Measurements from ENCODE around the gene SLC25A22.

SLC25A22 gene

DNA sequence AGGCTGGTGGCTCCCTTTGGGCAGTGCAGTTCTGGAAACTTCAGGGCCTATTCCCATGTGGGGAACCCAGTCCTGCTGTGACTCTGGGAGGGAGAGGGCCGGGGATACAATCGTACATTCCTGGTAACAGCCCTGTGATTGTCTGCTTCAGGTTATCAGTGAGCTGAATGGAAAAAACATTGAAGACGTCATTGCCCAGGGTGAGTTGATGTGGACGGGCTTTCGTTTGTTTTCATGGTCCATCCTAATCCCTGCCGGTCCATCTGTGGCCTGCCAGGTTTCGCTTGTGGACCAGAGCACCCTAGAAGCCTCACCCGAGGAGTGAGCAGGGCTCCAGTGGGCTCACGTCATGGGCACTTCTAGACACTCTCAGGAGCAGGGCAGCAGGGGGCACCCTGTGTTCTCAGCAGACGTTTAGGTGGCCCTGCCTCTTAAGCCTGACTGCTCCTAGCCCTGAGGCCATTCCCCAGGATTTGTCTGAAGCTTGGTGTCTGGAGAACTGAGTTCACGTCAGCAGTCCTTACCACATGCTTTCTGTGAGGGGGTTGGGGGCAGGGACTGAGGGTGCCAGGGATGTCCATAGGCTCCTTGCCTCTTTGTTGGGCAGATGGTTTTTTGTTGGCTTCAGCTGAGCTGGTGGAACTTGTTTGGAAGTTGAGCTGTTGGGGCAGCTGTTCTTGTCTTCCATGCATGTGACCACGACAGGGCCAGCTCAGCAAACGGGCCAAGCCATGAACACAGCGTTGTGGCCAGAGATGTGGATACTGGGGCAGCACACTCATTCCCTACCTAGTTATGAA lies 13.6 kb upstream of the SLC25A22 start:
- no peak for DNase-seq (ENCODE audit: low read depth, low spot score)
- TF ChIP-seq CTCF (IDR thresholded peaks at IDR 0.05; ENCODE audit: low read depth, low read length) = peak; percentile 15
- in situ Hi-C loops (cut with HindIII; ENCODE audit: low sequenced_read_pairs) = no loop called here
- no peak overlapping the region for H3K4me3 ChIP-seq (ENCODE audit: low read depth, low read length)

DNA sequence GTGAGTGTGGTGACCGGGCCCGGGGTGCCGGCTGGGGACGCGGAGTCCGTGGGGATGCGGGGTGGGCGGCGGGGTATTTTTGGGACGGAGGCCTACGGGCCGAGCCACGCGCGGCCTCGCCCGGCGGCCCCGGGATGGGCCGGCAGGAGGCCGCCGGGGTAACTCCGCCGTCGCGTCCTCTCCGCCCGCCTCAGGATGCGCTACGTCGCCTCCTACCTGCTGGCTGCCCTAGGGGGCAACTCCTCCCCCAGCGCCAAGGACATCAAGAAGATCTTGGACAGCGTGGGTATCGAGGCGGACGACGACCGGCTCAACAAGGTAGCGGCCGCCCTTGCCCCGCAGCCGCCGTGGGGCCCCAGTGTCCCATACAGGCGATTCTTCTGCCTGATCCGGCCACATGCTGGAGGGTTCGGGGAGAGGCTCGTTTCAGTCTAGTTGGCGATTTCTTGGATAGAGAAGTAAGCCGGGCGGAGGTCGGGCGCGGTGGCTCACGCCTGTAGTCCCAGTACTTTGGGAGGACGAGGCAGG lies 12.0 kb upstream of the SLC25A22 start:
- in situ Hi-C loops (cut with HindIII; ENCODE audit: low sequenced_read_pairs) = no loop called here
- TF ChIP-seq CTCF (IDR thresholded peaks at IDR 0.05; ENCODE audit: low read depth, low read length) = no peak
- no peak for DNase-seq (ENCODE audit: low read depth, low spot score)
- peak overlapping the region; percentile 90 for H3K4me3 ChIP-seq (ENCODE audit: low read depth, low read length)

- H3K4me3 ChIP-seq (ENCODE audit: low read depth, low read length) = peak within 1 kb of the TSS; percentile 90
- TF ChIP-seq CTCF (IDR thresholded peaks at IDR 0.05; ENCODE audit: low read depth, low read length) = no peak
- DNase-seq (ENCODE audit: low read depth, low spot score) = peak; percentile 98
- in situ Hi-C loops (cut with HindIII; ENCODE audit: low sequenced_read_pairs) = no loop called here
Measured at GRCh38 chr11:809287-810039, 11.4 kb upstream of the SLC25A22 start, which contains the start of gene RPLP2. Gene RPLP2, plus strand, starts transcription at chr11:809967. Its CDS starts 268 bp downstream, at chr11:810235.

- DNase-seq (ENCODE audit: low read depth, low spot score) = no peak
- in situ Hi-C loops (cut with HindIII; ENCODE audit: low sequenced_read_pairs) = no loop called here
- no peak for TF ChIP-seq CTCF (IDR thresholded peaks at IDR 0.05; ENCODE audit: low read depth, low read length)
- peak overlapping the region; percentile 90 for H3K4me3 ChIP-seq (ENCODE audit: low read depth, low read length)
Measured at GRCh38 chr11:808427-809286, 10.6 kb upstream of the SLC25A22 start.

DNA sequence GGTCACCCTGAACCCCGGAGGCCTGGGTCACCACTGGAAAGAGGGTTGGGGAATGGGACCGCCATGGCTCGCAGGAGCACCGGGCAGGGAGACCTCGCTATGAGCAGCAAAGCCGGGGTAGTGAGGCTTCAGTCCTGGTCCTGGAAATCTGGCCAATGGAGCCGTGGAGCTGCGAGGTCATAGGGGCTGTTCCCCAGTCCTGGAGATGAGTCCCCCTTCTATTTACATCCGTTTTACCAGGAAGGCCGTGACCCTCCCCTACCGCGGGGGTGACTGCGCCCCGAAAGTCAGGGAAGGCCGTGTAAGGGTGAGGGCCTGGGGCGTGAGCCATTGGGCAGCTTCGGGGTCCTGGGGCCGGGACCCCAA lies 6.5 kb upstream of the SLC25A22 start:
- H3K4me3 ChIP-seq (ENCODE audit: low read depth, low read length) = peak overlapping the region; percentile 57
- TF ChIP-seq CTCF (IDR thresholded peaks at IDR 0.05; ENCODE audit: low read depth, low read length) = no peak
- in situ Hi-C loops (cut with HindIII; ENCODE audit: low sequenced_read_pairs) = no loop called here
- DNase-seq (ENCODE audit: low read depth, low spot score) = no peak
